T-helper 1 cell (primary cell): Measurements from ENCODE around the gene LYRM7.
"Not testable (repeated sequence)": the region's sequence is repeated elsewhere in the genome, so short reads cannot be mapped to it uniquely, and the experiment has no call there.

Source experiments
- DNase-seq, 5 donors: peaks; one replicate each; pipeline ENCODE4 v3.0.0-alpha.2; 2012 to 2020

Gene LYRM7

DNA sequence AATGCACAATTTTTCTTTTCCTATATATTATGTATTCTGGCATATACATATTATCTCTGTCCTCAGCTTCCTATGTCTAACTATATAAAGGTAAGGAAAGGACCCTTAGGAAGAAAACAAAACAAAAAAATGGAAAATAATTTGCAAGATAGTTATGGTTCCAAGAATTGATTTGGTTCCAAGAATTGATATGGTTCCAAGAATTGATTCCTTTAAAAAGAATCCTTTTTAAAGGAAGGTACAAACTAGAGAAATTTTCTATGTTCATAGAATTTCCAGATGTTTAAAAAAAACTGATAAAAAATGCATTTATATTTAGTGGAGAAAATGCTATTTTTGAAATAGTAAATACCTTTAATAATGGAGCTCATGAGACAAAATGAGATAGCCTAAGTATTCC lies 12.1 kb downstream of the LYRM7 start:
- no peak for DNase-seq

- no peak for DNase-seq
These were observed 14.9 kb downstream of the LYRM7 start for GRCh38 chr5:131185523-131186104.

GRCh38 chr5:131186561-131187256 lies 16.0 kb downstream of the LYRM7 start:
- no peak for DNase-seq

- DNase-seq, result no peak
These were observed 22.4 kb downstream of the LYRM7 start for GRCh38 chr5:131193106-131193505.

DNA sequence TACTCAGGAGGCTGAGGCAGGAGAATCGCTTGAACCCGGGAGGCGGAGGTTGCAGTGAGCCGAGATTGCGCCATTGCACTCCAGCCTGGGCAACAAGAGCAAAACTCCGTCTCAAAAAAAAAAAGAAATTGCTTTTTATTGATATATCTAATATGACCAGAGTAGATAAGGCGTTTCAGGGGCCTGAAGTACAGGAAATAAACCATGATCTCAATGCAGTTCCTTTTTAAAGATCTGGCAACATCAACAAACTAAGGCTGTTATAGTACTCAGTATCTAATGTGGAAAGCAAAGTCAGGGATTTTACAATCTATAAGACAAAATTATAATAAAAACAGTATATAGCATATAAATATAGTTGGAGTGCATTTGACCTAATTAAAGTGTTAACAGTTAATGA lies 23.2 kb downstream of the LYRM7 start:
- not testable (repeated sequence) for DNase-seq

GRCh38 chr5:131194725-131195124 lies 24.0 kb downstream of the LYRM7 start:
- no peak for DNase-seq

DNA sequence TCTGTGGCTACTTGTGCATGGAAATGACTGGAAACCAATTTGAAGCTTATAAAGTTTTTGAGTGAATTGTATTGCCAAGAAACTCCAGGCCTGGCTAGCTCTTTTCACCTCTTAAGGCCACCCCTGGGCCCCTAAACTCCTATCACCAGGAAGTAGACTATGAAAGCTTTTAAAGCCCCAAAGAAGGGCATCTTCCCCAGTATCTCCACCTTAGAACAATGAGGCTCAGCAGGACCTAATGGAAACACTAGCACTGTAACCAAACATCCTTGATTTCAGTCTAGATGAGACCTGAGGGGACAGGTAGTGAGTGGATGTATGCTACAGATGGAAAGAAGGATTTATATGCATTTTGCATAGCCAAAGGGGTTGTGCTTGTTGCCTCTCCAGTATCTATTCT lies 25.0 kb downstream of the LYRM7 start:
- no peak for DNase-seq

DNA sequence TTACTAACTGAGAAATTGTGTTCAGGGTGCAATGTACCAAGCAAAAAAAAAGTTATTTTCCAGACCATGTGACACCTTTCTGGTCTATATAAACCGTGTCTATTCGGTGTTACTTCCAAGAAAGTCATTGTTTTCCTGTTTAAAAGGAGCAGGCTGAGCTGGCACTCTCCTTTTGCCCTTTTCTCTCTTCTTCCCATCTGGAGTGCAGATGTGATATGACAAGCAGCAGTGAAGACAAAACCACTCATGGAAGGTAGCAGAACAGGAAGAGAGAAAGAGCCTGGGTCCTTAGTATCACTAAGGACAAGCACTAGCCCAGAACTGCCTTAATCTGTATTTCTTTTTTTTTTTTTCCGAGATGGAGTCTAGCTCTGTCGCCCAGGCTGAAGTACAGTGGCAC lies 25.6 kb downstream of the LYRM7 start:
- DNase-seq, result no peak

GRCh38 chr5:131198625-131199024 lies 27.9 kb downstream of the LYRM7 start:
- DNase-seq, result no peak

- DNase-seq, result no peak
These were observed 29.8 kb downstream of the LYRM7 start for GRCh38 chr5:131200560-131200959.

GRCh38 chr5:131204964-131205363 lies 34.2 kb downstream of the LYRM7 start:
- no peak for DNase-seq

DNA sequence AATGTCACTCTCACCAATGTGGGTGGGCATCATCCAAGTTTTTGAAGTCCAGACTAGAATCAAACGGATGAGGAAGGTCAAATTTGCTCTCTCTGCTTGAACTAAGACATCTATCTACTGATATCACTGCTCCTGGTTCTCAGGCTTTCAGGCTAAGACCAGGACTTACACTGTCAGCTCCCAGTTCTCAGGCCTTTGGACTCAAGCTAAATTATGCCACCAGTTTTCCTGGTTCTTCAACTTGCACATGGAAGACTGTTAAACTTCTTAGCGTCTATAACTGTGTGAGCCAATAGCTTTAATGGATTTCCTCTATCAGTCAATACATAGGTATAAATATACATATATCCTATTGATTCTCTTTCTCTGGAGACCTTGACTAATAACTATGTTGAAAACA lies 35.3 kb downstream of the LYRM7 start:
- DNase-seq, result no peak

- peak in 1 of 5 donors; percentile 22 for DNase-seq
These were observed 36.0 kb downstream of the LYRM7 start for GRCh38 chr5:131206772-131207171.

DNA sequence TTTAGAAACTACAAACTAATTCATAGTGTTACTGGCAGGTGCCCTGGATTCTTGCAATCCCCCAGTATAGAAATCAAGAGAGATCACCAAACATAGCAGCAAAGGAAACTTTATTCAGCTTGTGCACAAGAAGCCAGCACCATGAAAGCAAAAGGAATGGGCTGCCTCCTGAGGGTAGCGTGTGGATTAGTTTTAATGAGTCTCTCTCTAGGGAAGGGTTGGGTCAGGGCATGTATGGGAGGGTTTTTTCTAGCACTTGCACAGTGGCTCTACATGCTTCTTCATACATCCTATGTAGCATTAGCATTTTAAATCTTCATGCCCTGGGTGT lies 38.4 kb downstream of the LYRM7 start:
- DNase-seq, result no peak

DNA sequence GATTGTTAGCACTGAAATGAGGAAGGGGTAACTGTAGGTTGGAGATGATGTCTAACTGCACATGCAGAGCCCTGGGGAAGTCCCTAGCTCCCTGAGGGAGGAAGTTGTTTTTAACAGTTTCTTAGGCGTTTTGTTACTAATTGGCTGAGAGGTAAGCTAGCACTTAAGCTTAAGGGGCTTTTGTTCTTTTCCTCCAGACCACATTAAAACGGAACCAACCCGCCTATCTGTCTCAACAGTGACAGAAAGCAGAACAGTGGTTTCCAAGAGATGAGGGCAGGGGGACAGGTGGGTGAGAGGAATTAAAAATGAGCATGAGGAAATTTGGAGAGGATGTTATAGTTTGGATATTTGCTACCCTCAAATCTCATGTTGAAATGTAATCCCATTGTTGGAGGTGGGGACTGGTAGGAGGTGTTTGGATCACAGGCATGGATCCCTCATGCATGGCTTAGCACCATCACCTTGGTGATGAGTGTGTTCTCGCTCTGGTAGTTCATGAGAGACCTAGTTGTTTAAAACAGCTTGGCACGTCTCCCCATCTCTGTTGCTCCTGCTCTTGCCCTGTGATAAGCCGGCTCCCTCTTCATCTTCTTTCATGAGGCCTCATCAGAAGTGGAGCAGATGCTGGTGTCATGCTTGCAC lies 38.9 kb downstream of the LYRM7 start:
- DNase-seq, result peak; percentile 9 to 81 (median 36)

- no peak for DNase-seq
These were observed 39.4 kb downstream of the LYRM7 start for GRCh38 chr5:131210151-131210510.

- DNase-seq, result no peak
These were observed 40.9 kb downstream of the LYRM7 start for GRCh38 chr5:131211669-131212068.

DNA sequence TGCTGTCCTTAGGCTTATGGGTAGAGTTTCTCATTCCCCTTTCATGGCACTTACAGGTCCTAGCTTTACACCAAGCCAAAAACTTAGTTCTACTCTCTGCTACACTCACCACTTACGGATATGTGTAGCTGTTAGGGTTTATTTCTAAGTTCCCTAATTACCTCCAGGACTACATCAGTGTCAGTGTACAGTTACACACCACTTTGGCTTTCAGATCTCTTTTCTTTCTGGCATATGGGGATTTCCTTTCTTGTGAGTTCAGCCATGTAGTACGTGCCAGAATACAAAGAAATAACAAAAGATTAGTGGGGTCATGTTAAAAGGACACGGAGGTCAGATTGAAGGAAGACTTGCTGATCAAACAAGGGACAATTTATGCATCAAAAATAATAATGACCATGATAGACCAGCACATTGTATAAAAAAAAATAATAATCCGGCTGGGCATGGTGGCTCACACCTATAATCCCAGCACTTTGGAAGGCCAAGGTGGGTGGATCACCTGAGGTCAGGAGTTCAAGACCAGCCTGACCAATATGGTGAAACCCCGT lies 41.8 kb downstream of the LYRM7 start:
- no peak for DNase-seq

DNA sequence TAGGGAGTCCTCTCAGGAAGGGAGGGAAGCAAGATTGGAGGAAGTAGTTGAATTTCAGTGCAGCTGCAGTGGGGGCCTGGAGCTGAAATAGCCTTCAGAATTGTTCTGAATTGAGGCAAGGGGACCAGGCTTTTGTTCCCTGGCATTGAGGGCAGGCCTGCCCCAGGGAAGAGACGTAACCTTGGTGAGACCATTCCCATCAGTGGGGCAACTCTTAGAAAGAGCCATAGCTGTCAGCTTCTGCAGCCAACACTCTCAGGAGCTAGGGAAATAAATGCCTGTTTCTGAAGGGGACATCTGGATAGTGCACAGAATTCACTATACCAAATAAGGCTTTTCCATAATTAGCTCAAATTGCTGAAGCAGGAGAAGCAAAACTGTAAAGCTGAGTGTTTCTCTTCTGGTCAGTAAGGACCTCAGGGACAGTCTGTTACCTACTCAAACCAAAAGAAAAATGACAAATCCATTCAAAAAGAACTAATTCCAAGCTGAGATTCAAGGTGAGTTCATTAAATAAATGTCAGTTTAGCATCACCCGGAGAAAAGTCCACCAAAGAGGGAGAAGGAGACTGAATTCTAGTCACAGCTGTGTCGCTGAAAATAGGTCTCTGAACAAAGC lies 44.0 kb downstream of the LYRM7 start:
- DNase-seq, result no peak

GRCh38 chr5:131217791-131218190 lies 47.0 kb downstream of the LYRM7 start:
- no peak for DNase-seq

GRCh38 chr5:131218392-131218791 lies 47.6 kb downstream of the LYRM7 start:
- peak in 1 of 5 donors; percentile 23 for DNase-seq

DNA sequence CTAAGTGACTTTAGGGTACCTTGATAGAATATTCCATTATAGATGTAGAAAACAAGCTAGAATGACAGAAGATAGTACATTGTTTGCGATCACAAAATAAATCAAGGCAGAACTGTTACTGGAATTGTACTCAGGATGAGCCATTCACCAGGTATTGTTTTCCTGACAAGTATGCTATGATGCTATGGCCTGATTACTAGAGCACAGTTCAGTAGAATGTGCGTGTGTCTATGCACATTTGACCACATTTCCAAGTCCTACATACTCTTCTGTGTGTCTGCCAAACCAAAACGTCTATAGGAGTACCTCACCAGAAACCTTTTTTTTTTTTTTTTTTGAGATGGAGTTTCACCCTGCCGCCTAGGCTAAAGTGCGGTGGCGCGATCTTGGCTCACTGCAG lies 49.8 kb downstream of the LYRM7 start:
- no peak for DNase-seq

DNA sequence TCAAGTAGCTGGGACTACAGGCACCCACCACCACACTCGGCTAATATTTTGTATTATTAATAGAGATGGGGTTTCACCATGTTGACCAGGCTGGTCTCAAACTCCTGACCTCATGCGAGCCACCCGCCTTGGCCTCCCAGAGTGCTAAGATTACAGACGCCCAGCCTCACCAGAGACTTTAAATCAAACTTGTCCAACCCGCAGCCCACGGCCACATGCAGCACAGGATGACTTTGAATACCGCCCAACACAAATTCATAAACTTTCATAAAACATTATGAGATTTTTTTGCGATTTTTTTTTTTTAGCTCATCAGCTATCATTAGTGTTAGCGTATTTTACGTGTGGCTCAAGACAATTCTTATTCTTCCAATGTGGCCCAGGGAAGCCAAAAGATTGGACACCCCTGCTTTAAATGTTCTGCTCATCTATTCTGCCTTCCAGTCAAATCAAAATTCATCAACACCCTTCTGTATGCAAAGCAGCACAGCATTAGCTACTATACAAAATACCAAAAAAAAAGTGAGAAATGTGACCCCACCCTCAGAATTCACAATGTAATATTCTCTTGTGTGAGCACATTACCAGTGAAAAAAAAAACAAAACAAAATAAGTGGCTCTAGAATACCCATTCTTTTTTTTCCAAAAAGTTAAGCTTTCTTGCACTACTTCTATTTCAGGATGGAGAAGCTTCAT lies 50.4 kb downstream of the LYRM7 start:
- DNase-seq, result no peak
